Esophagus (tissue), 2 donors: ENCODE results near the gene ZNF578. TPM values are rescaled to one million over a fixed set of nuclear protein-coding genes. Genes with fewer than 3 reads are reported as not detected.
"Not testable (repeated sequence)": the region's sequence is repeated elsewhere in the genome, so short reads cannot be mapped to it uniquely, and the experiment has no call there.

Experiments
- H3K27ac ChIP-seq, 2 donors: one replicate each; pipeline ENCODE4 v1.5.1; 2013; ENCODE audit warnings: low read depth in 2 of 2, mild to moderate bottlenecking in 2 of 2, inconsistent platforms in 1 of 2, low read length in 1 of 2, moderate library complexity in 1 of 2
- H3K27me3 ChIP-seq, 2 donors: one replicate each; pipeline ENCODE4 v1.6.1; 2013; ENCODE audit warnings: low read length in 2 of 2, control low read depth in 1 of 2, mild to moderate bottlenecking in 1 of 2; ENCODE audit not compliant: insufficient read depth in 2 of 2, control insufficient read depth in 1 of 2
- H3K36me3 ChIP-seq, 2 donors: one replicate each; pipeline ENCODE4 v1.6.1; 2013; ENCODE audit warnings: low read length in 1 of 2; ENCODE audit not compliant: control insufficient read depth in 2 of 2, insufficient read depth in 2 of 2
- H3K4me1 ChIP-seq, 2 donors: one replicate each; pipeline ENCODE4 v1.6.1; 2013; ENCODE audit warnings: low read length in 1 of 2; ENCODE audit not compliant: control insufficient read depth in 2 of 2, insufficient read depth in 2 of 2
- H3K4me3 ChIP-seq, 2 donors: one replicate each; pipeline ENCODE4 v1.5.1; 2013; ENCODE audit warnings: low read length in 2 of 2, mild to moderate bottlenecking in 2 of 2, low read depth in 1 of 2, moderate library complexity in 1 of 2
- H3K9me3 ChIP-seq, 2 donors: one replicate each; pipeline ENCODE4 v1.6.1; 2013; ENCODE audit warnings: mild to moderate bottlenecking in 2 of 2, low read depth in 1 of 2, low read length in 1 of 2, moderate library complexity in 1 of 2; ENCODE audit not compliant: control insufficient read depth in 2 of 2, insufficient read depth in 1 of 2
- WGBS, 2 donors: extraction: QIAGEN DNeasy Blood & Tissue Kit; methylation state at CpG; one replicate each; pipeline ENCODE4 v1.1.7; 2013; 5-methylcytosine and 5-hydroxymethylcytosine counted together
- polyA plus RNA-seq, 2 donors: library from polyadenylated mRNA; stranded (reverse); fragments of 200-250 nt; gene quantifications; one replicate each; pipeline ENCODE4 v1.2.3, GENCODE V29; 2013
- donor health status: healthy with polysubstance abuse.
- donor health status: Bipolar disorder and iron deficiency.

Gene ZNF578
- polyA plus RNA-seq, 2 donors: 0.27 to 0.35 TPM

GRCh38 chr19:52474351-52475127 lies 21.2 kb downstream of the ZNF578 start:
- Histone ChIP-seq H3K36me3 (no peaks in the 10 kb centered on the region), H3K9me3 (peaks cover 22 to 31% of the 10 kb centered on the region in 2 donors), H3K4me1 (no peaks in the 10 kb centered on the region), H3K27ac (no peak overlapping the region), H3K4me3 (no peak overlapping the region), H3K27me3 (no peaks in the 10 kb centered on the region)
- WGBS, 2 donors: 95 to 96% methylated on average over 7 of the region's 7 CpGs

GRCh38 chr19:52484111-52484743 lies 30.9 kb downstream of the ZNF578 start:
- H3K4me3 ChIP-seq, H3K4me1 ChIP-seq, H3K36me3 ChIP-seq, H3K27ac ChIP-seq, H3K27me3 ChIP-seq: not testable (repeated sequence)
- 43 to 53% methylated on average over 7 of the region's 7 CpGs for WGBS, 2 donors
- H3K9me3 ChIP-seq: peaks cover 25 to 29% of the 10 kb centered on the region in 2 donors

DNA sequence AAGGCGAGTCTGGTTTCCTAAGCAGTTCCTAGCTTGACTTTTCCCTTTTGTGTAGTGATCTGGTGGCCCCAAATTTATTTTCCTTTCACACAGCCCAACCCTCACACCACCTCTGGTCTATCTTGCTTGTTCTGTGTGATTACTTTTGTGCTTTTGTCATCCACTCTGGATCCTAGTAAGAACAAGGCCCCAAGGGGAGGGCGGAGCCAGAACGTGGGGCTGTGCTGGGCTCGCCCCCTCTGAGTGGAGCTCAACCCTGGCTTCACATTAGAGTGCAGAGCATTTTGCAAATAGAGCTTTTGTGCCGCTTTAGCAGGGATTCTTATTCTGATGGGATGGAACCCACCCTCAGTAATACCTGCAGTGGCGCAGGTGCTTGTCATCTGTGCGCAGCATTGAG lies 31.7 kb downstream of the ZNF578 start:
- H3K9me3 ChIP-seq: peaks cover 24 to 28% of the 10 kb centered on the region in 2 donors

DNA sequence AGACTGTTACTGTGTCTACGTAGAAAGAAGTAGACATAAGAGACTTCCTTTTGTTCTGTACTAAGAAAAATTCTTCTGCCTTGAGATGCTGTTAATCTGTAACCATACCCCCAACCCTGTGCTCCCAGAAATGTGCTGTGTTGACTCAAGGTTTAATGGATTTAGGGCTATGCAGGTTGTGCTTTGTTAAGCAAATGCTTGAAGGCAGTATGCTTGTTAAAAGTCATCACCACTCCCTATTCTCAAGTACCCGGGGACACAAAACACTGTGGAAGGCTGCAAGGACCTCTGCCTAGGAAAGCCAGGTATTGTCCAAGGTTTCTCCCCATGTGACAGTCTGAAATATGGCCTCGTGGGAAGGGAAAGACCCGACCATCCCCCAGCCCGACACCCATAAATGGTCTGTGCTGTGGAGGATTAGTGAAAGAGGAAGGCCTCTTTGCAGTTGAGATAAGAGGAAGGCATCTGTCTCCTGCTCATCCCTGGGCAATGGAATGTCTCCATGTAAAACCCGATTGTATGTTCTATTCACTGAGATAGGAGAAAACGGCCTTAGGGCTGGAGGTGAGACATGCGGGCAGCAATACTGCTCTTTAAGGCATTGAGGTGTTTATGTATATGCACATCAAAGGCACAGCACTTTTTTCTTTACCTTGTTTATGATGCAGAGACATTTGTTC lies 32.3 kb downstream of the ZNF578 start:
- H3K27ac ChIP-seq, H3K4me3 ChIP-seq, H3K4me1 ChIP-seq, H3K27me3 ChIP-seq, H3K36me3 ChIP-seq: not testable (repeated sequence)
- WGBS, 2 donors: 7 to 11% methylated on average over 8 of the region's 8 CpGs
- H3K9me3 ChIP-seq: peaks cover 24 to 28% of the 10 kb centered on the region in 2 donors

More for the DNA sequence above, 31.7 kb downstream of the ZNF578 start:
- H3K27me3 ChIP-seq, H3K4me3 ChIP-seq, H3K4me1 ChIP-seq, H3K27ac ChIP-seq, H3K36me3 ChIP-seq: not testable (repeated sequence)
- 36 to 43% methylated on average over 7 of the region's 7 CpGs for WGBS, 2 donors

GRCh38 chr19:52492201-52492993 lies 39.0 kb downstream of the ZNF578 start:
- Histone ChIP-seq H3K4me3 (peak overlapping the region in 1 of 2 donors; percentile 20), H3K9me3 (peaks cover 19 to 26% of the 10 kb centered on the region in 2 donors), H3K27me3 (no peaks in the 10 kb centered on the region), H3K36me3 (no peaks in the 10 kb centered on the region), H3K27ac (no peak overlapping the region), H3K4me1 (no peaks in the 10 kb centered on the region)
- WGBS, 2 donors: 30 to 32% methylated on average over 37 of the region's 37 CpGs

- WGBS, 2 donors: 12 to 16% methylated on average over 28 of the region's 28 CpGs
- Histone ChIP-seq H3K9me3 (peaks cover 16 to 23% of the 10 kb centered on the region in 2 donors), H3K27ac (no peak overlapping the region), H3K4me1 (no peaks in the 10 kb centered on the region), H3K4me3 (no peak overlapping the region), H3K27me3 (no peaks in the 10 kb centered on the region), H3K36me3 (no peaks in the 10 kb centered on the region)
Observed at GRCh38 chr19:52492994-52493470, 39.7 kb downstream of the ZNF578 start.

DNA sequence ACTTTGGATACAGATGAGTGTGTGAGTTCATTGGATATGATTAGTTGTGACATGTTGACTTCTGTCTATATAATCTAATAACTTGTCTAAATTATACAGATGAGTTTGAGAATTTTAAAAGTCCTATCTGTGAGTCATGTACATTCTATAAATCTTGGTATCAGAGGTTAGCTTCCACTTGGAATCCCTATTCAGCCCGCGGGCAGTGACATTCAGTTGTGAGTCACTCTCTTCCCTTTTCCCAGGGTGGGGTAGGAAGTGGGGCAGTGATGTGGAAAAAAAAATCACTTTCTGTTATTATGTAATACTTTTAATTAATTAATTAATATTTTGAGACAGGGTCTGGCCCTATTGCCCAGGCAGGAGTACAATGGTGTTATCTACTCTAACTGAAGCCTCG lies 41.2 kb downstream of the ZNF578 start:
- Histone ChIP-seq H3K9me3 (peaks cover 10 to 27% of the 10 kb centered on the region in 2 donors), H3K27ac (no peak overlapping the region), H3K4me3 (no peak overlapping the region), H3K36me3 (no peaks in the 10 kb centered on the region), H3K4me1 (no peaks in the 10 kb centered on the region), H3K27me3 (no peaks in the 10 kb centered on the region)
- WGBS, 2 donors: 78 to 85% methylated on average over 3 of the region's 3 CpGs

DNA sequence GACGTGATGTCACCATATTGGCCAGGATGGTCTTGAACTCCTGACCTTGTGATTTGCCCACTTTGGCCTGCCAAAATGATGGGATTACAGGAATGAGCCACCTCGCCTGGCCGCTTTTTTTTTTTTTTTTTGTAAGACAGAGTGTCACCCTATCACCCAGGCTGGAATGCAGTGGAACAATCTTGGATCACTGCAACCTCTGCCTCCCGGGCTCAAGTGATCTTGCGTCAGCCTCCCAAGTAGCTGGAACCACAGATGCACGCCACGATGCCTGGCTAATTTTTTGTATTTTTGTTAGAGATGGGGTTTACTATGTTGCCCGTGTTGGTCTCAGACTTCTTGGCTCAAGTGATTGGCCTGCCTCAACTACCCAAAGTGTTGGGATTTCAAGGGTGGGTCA lies 45.2 kb downstream of the ZNF578 start:
- H3K4me3 ChIP-seq: no peak overlapping the region
- WGBS, 2 donors: 92 to 95% methylated on average over 8 of the region's 8 CpGs
- no peaks in the 10 kb centered on the region for H3K27me3 ChIP-seq
- H3K36me3 ChIP-seq: no peaks in the 10 kb centered on the region
- no peaks in the 10 kb centered on the region for H3K4me1 ChIP-seq
- peaks cover 2 to 26% of the 10 kb centered on the region in 2 donors for H3K9me3 ChIP-seq
- no peak overlapping the region for H3K27ac ChIP-seq

GRCh38 chr19:52500474-52500873 lies 47.1 kb downstream of the ZNF578 start:
- WGBS, 2 donors: 43 to 49% methylated on average over 3 of the region's 3 CpGs

More at GRCh38 chr19:52500474-52500873, 47.1 kb downstream of the ZNF578 start:
- H3K4me3 ChIP-seq, H3K27me3 ChIP-seq, H3K36me3 ChIP-seq, H3K27ac ChIP-seq, H3K4me1 ChIP-seq: not testable (repeated sequence)
- peaks cover 0 to 24% of the 10 kb centered on the region in 2 donors for H3K9me3 ChIP-seq
